ENCODE results near the gene TMEM208. TPM values are rescaled to one million over a fixed set of nuclear protein-coding genes. Genes with fewer than 3 reads are reported as not detected.

Gene TMEM208
- polyA plus RNA-seq, 1 of the 3 experiments (the other 2 are of a cell fraction): 98.2 TPM

DNA sequence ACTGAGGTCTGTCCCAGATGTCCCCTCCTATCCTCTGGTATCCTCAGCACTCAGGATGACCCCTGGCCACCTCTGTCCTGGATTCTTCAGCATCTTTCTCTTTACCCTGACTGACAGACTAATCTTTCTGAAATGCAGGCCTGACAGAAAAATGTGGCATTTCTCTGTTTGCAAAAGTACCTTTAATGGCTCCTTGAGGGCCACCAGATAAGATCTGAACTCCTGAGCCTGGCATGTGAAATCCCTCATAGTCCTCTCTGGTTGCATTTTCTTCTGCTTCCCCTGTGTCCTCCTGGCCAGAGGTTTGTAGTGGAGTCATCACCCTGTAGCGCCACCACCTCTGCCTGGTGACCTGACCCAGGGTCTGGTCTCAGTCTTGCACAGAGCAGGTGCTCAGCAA lies 30.0 kb upstream of the TMEM208 start:
- Histone ChIP-seq H3K27ac (ENCODE audit: low read depth in 2 of 2, low read length in 1 of 2) (no peak overlapping the region), H3K4me1 (ENCODE audit: control insufficient read depth in 1 of 2, insufficient read depth in 2 of 2, low read depth in 1 of 2, low read length in 1 of 2) (peaks cover 8 to 20% of the 10 kb centered on the region in 2 experiments; a peak in 3 of 4 replicates), H3K4me2 (no peak overlapping the region), H3K79me2 (ENCODE audit: insufficient read depth) (peaks cover 48% of the 10 kb centered on the region), H3K9me3 (no peaks in the 10 kb centered on the region), H3K9me2 (no peaks in the 10 kb centered on the region), H3K9ac (no peak overlapping the region), H3F3A (replicated peaks; ENCODE audit: insufficient read depth) (peaks cover 31% of the 10 kb centered on the region), H3K27me3 (ENCODE audit: insufficient read depth) (no peaks in the 10 kb centered on the region), H2AFZ (ENCODE audit: low read depth) (no peak overlapping the region), H3K4me3 (ENCODE audit: low read depth in 2 of 2, low read length in 1 of 2) (no peak overlapping the region), H4K20me1 (ENCODE audit: insufficient read depth) (peaks cover 21% of the 10 kb centered on the region), H3K36me3 (replicated peaks in 1 of 2; ENCODE audit: control insufficient read depth in 1 of 2, insufficient read depth in 2 of 2, low read length in 1 of 2) (peaks cover 34 to 75% of the 10 kb centered on the region in 2 experiments)
- TF ChIP-seq ZBTB33 (IDR thresholded peaks at IDR 0.05; ENCODE audit: borderline replicate concordance, low read depth): no peak
- TF ChIP-seq CHD2 (IDR thresholded peaks at IDR 0.05; ENCODE audit: low read length, partially characterized antibody): no peak
- no peak for TF ChIP-seq RCOR1 (IDR thresholded peaks at IDR 0.05; ENCODE audit: low read length)
- no peak for TF ChIP-seq TCF12 (IDR thresholded peaks at IDR 0.05)
- 100% methylated on average over 1 of the region's 1 CpG for WGBS (ENCODE audit: low lambda C conversion rate)
- CTCF ChIA-PET: interaction anchor here (1.2 to 1.9 kb wide), 5 partner anchors 12 to 243 kb away, joined by 3 to 7 read pairs (median 6); partner anchors contain the start of gene TMEM208
- DNase-seq: no peak
- POLR2A ChIA-PET: interaction anchor here (1.7 kb wide), 2 partner anchors 10 to 12 kb away, joined by 7 to 8 read pairs; no protein-coding TSS in a partner anchor

DNA sequence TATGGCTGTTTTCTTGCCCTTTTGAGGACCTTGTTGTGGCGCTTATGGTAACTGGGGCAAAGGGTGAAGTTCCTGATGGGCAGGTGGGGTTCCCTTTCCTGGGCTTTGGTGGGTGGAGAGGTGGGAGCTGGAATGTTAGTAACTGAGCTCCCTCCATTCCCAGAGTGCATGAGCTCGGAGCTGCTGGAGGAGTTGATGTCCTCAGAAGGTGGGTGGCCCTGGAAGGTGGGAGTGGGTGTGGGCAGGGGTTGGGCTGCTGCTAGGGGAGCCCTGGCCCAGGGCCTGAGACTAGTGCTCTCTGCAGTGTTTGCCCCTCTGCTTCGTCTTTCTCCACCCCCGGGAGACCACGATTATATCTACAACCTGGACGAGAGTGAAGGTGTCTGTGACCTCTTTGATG lies 29.2 kb upstream of the TMEM208 start:
- CTCF ChIA-PET: interaction anchor here (1.1 to 2.5 kb wide), 14 partner anchors 8 to 244 kb away, joined by 3 to 8 read pairs (median 4); partner anchors contain the start of genes B3GNT9, CES3, EXOC3L1 and KCTD19
- Histone ChIP-seq H3K9ac (no peak overlapping the region), H3K4me3 (ENCODE audit: low read depth in 2 of 2, low read length in 1 of 2) (no peak overlapping the region), H3F3A (replicated peaks; ENCODE audit: insufficient read depth) (peaks cover 31% of the 10 kb centered on the region), H3K9me2 (no peaks in the 10 kb centered on the region), H3K9me3 (no peaks in the 10 kb centered on the region), H3K36me3 (replicated peaks in 1 of 2; ENCODE audit: control insufficient read depth in 1 of 2, insufficient read depth in 2 of 2, low read length in 1 of 2) (peaks cover 34 to 83% of the 10 kb centered on the region in 2 experiments), H3K27me3 (ENCODE audit: insufficient read depth) (no peaks in the 10 kb centered on the region), H3K4me1 (ENCODE audit: control insufficient read depth in 1 of 2, insufficient read depth in 2 of 2, low read depth in 1 of 2, low read length in 1 of 2) (peaks cover 8 to 19% of the 10 kb centered on the region in 2 experiments; a peak in 3 of 4 replicates), H4K20me1 (ENCODE audit: insufficient read depth) (peaks cover 16% of the 10 kb centered on the region), H3K27ac (ENCODE audit: low read depth in 2 of 2, low read length in 1 of 2) (no peak overlapping the region; a peak in 1 of 4 replicates), H2AFZ (ENCODE audit: low read depth) (no peak overlapping the region), H3K79me2 (ENCODE audit: insufficient read depth) (peaks cover 40% of the 10 kb centered on the region), H3K4me2 (no peak overlapping the region)
- 87% methylated on average over 6 of the region's 6 CpGs for WGBS (ENCODE audit: low lambda C conversion rate)
- POLR2A ChIA-PET: interaction anchor here (0.6 to 1.7 kb wide), 7 partner anchors 9 to 236 kb away, joined by 3 to 8 read pairs (median 4); partner anchors contain the start of gene SLC9A5
- no peak for DNase-seq
- TF ChIP-seq, protein P1, sequence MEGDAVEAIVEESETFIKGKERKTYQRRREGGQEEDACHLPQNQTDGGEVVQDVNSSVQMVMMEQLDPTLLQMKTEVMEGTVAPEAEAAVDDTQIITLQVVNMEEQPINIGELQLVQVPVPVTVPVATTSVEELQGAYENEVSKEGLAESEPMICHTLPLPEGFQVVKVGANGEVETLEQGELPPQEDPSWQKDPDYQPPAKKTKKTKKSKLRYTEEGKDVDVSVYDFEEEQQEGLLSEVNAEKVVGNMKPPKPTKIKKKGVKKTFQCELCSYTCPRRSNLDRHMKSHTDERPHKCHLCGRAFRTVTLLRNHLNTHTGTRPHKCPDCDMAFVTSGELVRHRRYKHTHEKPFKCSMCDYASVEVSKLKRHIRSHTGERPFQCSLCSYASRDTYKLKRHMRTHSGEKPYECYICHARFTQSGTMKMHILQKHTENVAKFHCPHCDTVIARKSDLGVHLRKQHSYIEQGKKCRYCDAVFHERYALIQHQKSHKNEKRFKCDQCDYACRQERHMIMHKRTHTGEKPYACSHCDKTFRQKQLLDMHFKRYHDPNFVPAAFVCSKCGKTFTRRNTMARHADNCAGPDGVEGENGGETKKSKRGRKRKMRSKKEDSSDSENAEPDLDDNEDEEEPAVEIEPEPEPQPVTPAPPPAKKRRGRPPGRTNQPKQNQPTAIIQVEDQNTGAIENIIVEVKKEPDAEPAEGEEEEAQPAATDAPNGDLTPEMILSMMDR (IDR thresholded peaks at IDR 0.05): no peak
- TF ChIP-seq JUND (IDR thresholded peaks at IDR 0.05) (no peak), RCOR1 (IDR thresholded peaks at IDR 0.05; ENCODE audit: low read length) (no peak), GABPA (IDR thresholded peaks at IDR 0.05; ENCODE audit: low read depth) (no peak), SIN3A (IDR thresholded peaks at IDR 0.05; ENCODE audit: borderline replicate concordance, low read depth, low read length) (no peak), USF2 (IDR thresholded peaks at IDR 0.05; ENCODE audit: borderline replicate concordance, low read depth, low read length) (no peak), TAF1 (IDR thresholded peaks at IDR 0.05; ENCODE audit: borderline replicate concordance, low read depth, low read length) (no peak), TEAD4 (IDR thresholded peaks at IDR 0.05; ENCODE audit: borderline replicate concordance, insufficient read depth) (no peak), MAX (IDR thresholded peaks at IDR 0.05; ENCODE audit: low read depth) (no peak), FOXM1 (IDR thresholded peaks at IDR 0.05; ENCODE audit: low read depth) (no peak), FOXJ3 (CRISPR knock-in tag; IDR thresholded peaks at IDR 0.05) (no peak), RAD21 (IDR thresholded peaks at IDR 0.05; ENCODE audit: low read length) (no peak), RXRA (IDR thresholded peaks at IDR 0.05; ENCODE audit: borderline replicate concordance, low read depth) (no peak), REST (IDR thresholded peaks at IDR 0.05; ENCODE audit: low read depth, low read length) (no peak), NFIC (IDR thresholded peaks at IDR 0.05; ENCODE audit: borderline replicate concordance) (no peak), EZH2phosphoT487 (IDR thresholded peaks at IDR 0.05; ENCODE audit: borderline replicate concordance, low read depth) (no peak)

Measured in SK-N-SH (cell line).